LHCN-M2 (cell line): ENCODE data around the gene PRR27. TPM values are rescaled to one million over a fixed set of nuclear protein-coding genes. Genes with fewer than 3 reads are reported as not detected.
"Not testable (repeated sequence)": the region's sequence is repeated elsewhere in the genome, so short reads cannot be mapped to it uniquely, and the experiment has no call there.

Source experiments
- DNase-seq: peaks from one replicate; pipeline ENCODE4 v3.0.0-alpha.2; 2012; ENCODE audit warnings: low read depth
- total RNA-seq: library from RNA; depleted of rRNA; stranded (reverse); fragments of >200 nt; gene quantifications from 2 replicates; pipeline ENCODE4 v1.2.3, GENCODE V29; 2014; rRNA removed

Gene PRR27
- total RNA-seq, 1 experiment from 2014 or later = not detected

DNA sequence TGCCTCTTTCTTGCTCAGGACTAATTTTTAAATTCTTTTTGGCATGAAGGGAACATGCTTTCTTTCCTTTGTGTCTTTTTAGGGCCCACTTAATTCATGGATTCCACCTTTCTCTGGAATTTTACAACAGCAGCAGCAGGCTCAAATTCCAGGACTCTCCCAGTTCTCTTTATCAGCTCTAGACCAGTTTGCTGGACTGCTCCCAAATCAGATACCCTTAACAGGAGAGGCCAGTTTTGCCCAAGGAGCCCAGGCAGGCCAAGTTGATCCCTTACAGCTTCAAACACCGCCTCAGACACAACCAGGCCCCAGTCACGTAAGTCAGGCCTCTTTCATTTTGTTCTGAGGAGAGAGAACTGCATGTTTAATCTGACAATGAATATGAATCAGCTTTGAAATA lies 43.8 kb downstream of the PRR27 start:
- no peak for DNase-seq

- no peak for DNase-seq
Observed at GRCh38 chr4:70203601-70204000, 49.6 kb downstream of the PRR27 start.

DNA sequence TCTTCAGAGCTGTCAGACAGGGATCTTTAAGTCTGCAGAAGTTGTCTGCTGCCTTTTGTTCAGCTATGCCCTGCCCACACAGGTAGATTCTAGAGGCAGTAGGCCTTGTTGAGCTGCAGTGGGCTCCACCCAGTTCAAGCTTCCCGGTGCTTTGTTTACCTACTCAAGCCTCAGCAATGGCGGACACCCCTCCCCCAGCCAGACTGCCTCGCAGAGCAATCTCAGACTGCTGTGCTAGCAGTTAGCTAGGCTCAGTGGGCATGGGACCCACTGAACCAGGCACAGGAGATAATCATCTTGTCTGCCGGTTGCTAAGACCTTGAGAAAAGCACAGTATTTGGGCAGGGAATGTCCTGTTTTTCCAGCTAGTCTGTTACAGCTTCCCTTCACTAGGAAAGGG lies 58.7 kb downstream of the PRR27 start:
- not testable (repeated sequence) for DNase-seq

Other genes starting within 250 kb of the PRR27 start
- not detected in 2 replicates for gene CSN1S1, start 223.2 kb upstream of the PRR27 start, total RNA-seq
- not detected in 2 replicates for gene CSN2, start 188.5 kb upstream of the PRR27 start, total RNA-seq
- gene STATH, start 158.3 kb upstream of the PRR27 start, total RNA-seq = not detected in 2 replicates
- gene HTN3, start 125.8 kb upstream of the PRR27 start, total RNA-seq = not detected in 2 replicates
- gene HTN1, start 103.8 kb upstream of the PRR27 start, total RNA-seq = not detected in 2 replicates
- gene ODAM, start 41.5 kb downstream of the PRR27 start, total RNA-seq = not detected in 2 replicates
- gene FDCSP, start 71.9 kb downstream of the PRR27 start, total RNA-seq = not detected in 2 replicates
- gene CSN3, start 88.4 kb downstream of the PRR27 start, total RNA-seq = not detected in 2 replicates
- gene CABS1, start 180.7 kb downstream of the PRR27 start, total RNA-seq = not detected in 2 replicates
- gene SMR3A, start 206.5 kb downstream of the PRR27 start, total RNA-seq = not detected in 2 replicates
- not detected in 2 replicates for gene SMR3B, start 228.9 kb downstream of the PRR27 start, total RNA-seq
- not detected in 2 replicates for gene OPRPN, start 243.7 kb downstream of the PRR27 start, total RNA-seq